ENCODE data around the gene RGS9BP. TPM values are rescaled to one million over a fixed set of nuclear protein-coding genes. Genes with fewer than 3 reads are reported as not detected.

The RGS9BP gene
- total RNA-seq, 4 donors from 2014 or later: 0.22 to 0.63 (median 0.60) TPM; not detected in 1

Small RNAs within 50 kb of the gene (small RNA-seq; reads per million reads assigned to genes)
- not detected for gene RN7SL789P

Other genes with a start within 250 kb of the RGS9BP start
- gene PDCD5, start 94.7 kb upstream of the RGS9BP start, total RNA-seq: 10 to 100 TPM; 64.9 to 88.5 (median 79.3) TPM
- 10 to 100 TPM; 13.7 to 28.6 (median 23.5) TPM for gene ANKRD27, start 668 bp upstream of the RGS9BP start, total RNA-seq
- 1 to 10 TPM; 4.2 to 8.6 (median 5.8) TPM for gene NUDT19, start 16.0 kb downstream of the RGS9BP start, total RNA-seq
- under 1 TPM in 3 of 4 donors, not detected in 1; under 0.01 to 0.30 (median 0.21) TPM for gene TDRD12, start 43.9 kb downstream of the RGS9BP start, total RNA-seq
- gene SLC7A9, start 193.9 kb downstream of the RGS9BP start, total RNA-seq: 1 to 10 TPM in 1 of 4 donors, not detected in 3; 1.6 TPM

All from tibial nerve (tissue), 4 donors.